ENCODE results near the gene TMEM131L.

Gene TMEM131L

GRCh38 chr4:153555730-153556434 is 89.7 kb downstream of the TMEM131L start:
- Histone ChIP-seq H3K9me2 (replicated peaks; ENCODE audit: low read depth, low read length) (no peaks in the 10 kb centered on the region), H3K79me2 (ENCODE audit: insufficient read depth, low read length) (peaks cover 54% of the 10 kb centered on the region), H3K9me3 (ENCODE audit: insufficient read depth, low read depth, low read length) (no peaks in the 10 kb centered on the region), H3K4me2 (ENCODE audit: low read depth, low read length, poor library complexity, severe bottlenecking) (no peak overlapping the region), H3K27me3 (ENCODE audit: insufficient read depth, low read length, poor library complexity, severe bottlenecking) (no peaks in the 10 kb centered on the region), H3K36me3 (ENCODE audit: insufficient read depth, low read length) (peaks cover 88% of the 10 kb centered on the region), H3K9ac (ENCODE audit: low read depth, low read length, poor library complexity, severe bottlenecking) (no peak overlapping the region), H4K20me1 (ENCODE audit: insufficient read depth, low read length, poor library complexity, severe bottlenecking) (peaks cover 43% of the 10 kb centered on the region), H3K4me3 (ENCODE audit: low read length, poor library complexity, severe bottlenecking) (no peak overlapping the region), H2AFZ (ENCODE audit: low read length) (no peak overlapping the region), H3K4me1 (ENCODE audit: insufficient read depth, low read length, poor library complexity, severe bottlenecking) (no peaks in the 10 kb centered on the region), H3F3A (ENCODE audit: low read depth) (no peaks in the 10 kb centered on the region)
- no peak for TF ChIP-seq CTCF (conservative IDR thresholded peaks at IDR 0.05; ENCODE audit: low read length)
- TF ChIP-seq EZH2phosphoT487 (IDR thresholded peaks at IDR 0.05; ENCODE audit: borderline replicate concordance) = no peak

- Histone ChIP-seq H3K9me3 (ENCODE audit: insufficient read depth, low read depth, low read length) (no peaks in the 10 kb centered on the region), H3K79me2 (ENCODE audit: insufficient read depth, low read length) (peaks cover 50% of the 10 kb centered on the region), H4K20me1 (ENCODE audit: insufficient read depth, low read length, poor library complexity, severe bottlenecking) (peaks cover 43% of the 10 kb centered on the region), H3K4me1 (ENCODE audit: insufficient read depth, low read length, poor library complexity, severe bottlenecking) (no peaks in the 10 kb centered on the region), H2AFZ (ENCODE audit: low read length) (no peak overlapping the region), H3K36me3 (ENCODE audit: insufficient read depth, low read length) (peaks cover 88% of the 10 kb centered on the region), H3F3A (ENCODE audit: low read depth) (no peaks in the 10 kb centered on the region), H3K4me2 (ENCODE audit: low read depth, low read length, poor library complexity, severe bottlenecking) (no peak overlapping the region), H3K27me3 (ENCODE audit: insufficient read depth, low read length, poor library complexity, severe bottlenecking) (no peaks in the 10 kb centered on the region), H3K9me2 (replicated peaks; ENCODE audit: low read depth, low read length) (no peaks in the 10 kb centered on the region), H3K4me3 (ENCODE audit: low read length, poor library complexity, severe bottlenecking) (no peak overlapping the region), H3K9ac (ENCODE audit: low read depth, low read length, poor library complexity, severe bottlenecking) (no peak overlapping the region)
- no peak for TF ChIP-seq EZH2phosphoT487 (IDR thresholded peaks at IDR 0.05; ENCODE audit: borderline replicate concordance)
Measured at GRCh38 chr4:153556435-153556815, 90.3 kb downstream of the TMEM131L start.

- Histone ChIP-seq H4K20me1 (ENCODE audit: insufficient read depth, low read length, poor library complexity, severe bottlenecking) (peaks cover 27% of the 10 kb centered on the region), H3K79me2 (ENCODE audit: insufficient read depth, low read length) (peaks cover 37% of the 10 kb centered on the region), H3K9me2 (replicated peaks; ENCODE audit: low read depth, low read length) (no peaks in the 10 kb centered on the region), H3K9me3 (ENCODE audit: insufficient read depth, low read depth, low read length) (no peaks in the 10 kb centered on the region), H3K4me3 (ENCODE audit: low read length, poor library complexity, severe bottlenecking) (no peak overlapping the region), H3K36me3 (ENCODE audit: insufficient read depth, low read length) (peaks cover 88% of the 10 kb centered on the region), H3K4me1 (ENCODE audit: insufficient read depth, low read length, poor library complexity, severe bottlenecking) (no peaks in the 10 kb centered on the region), H2AFZ (ENCODE audit: low read length) (no peak overlapping the region), H3K4me2 (ENCODE audit: low read depth, low read length, poor library complexity, severe bottlenecking) (no peak overlapping the region), H3F3A (ENCODE audit: low read depth) (no peaks in the 10 kb centered on the region), H3K27me3 (ENCODE audit: insufficient read depth, low read length, poor library complexity, severe bottlenecking) (no peaks in the 10 kb centered on the region), H3K9ac (ENCODE audit: low read depth, low read length, poor library complexity, severe bottlenecking) (no peak overlapping the region)
- TF ChIP-seq CTCF (conservative IDR thresholded peaks at IDR 0.05; ENCODE audit: low read length) (no peak), EZH2phosphoT487 (IDR thresholded peaks at IDR 0.05; ENCODE audit: borderline replicate concordance) (no peak)
Measured at GRCh38 chr4:153560908-153561307, 94.7 kb downstream of the TMEM131L start.
